Rectal smooth muscle tissue (tissue), 1 donor: ENCODE data around the gene C1orf232.
A peak's percentile ranks its signal among the peaks of the same experiment; 100 is the strongest.

Experiments used
- H3K27ac ChIP-seq: one replicate; pipeline ENCODE4 v1.7.0; 2013; ENCODE audit warnings: low read depth, low read length, inconsistent platforms
- H3K27me3 ChIP-seq: one replicate; pipeline ENCODE4 v1.7.0; 2013; ENCODE audit warnings: low read length; ENCODE audit not compliant: control insufficient read depth, insufficient read depth
- H3K36me3 ChIP-seq: one replicate; pipeline ENCODE4 v1.7.0; 2013; ENCODE audit warnings: low read length; ENCODE audit not compliant: control insufficient read depth, insufficient read depth
- H3K4me1 ChIP-seq: one replicate; pipeline ENCODE4 v1.7.0; 2013; ENCODE audit warnings: low read length; ENCODE audit not compliant: control insufficient read depth, insufficient read depth
- H3K4me3 ChIP-seq: one replicate; pipeline ENCODE4 v1.7.0; 2013; ENCODE audit warnings: low read length
- H3K9ac ChIP-seq: one replicate; pipeline ENCODE4 v1.7.0; 2013; ENCODE audit warnings: low read length

C1orf232 gene

DNA sequence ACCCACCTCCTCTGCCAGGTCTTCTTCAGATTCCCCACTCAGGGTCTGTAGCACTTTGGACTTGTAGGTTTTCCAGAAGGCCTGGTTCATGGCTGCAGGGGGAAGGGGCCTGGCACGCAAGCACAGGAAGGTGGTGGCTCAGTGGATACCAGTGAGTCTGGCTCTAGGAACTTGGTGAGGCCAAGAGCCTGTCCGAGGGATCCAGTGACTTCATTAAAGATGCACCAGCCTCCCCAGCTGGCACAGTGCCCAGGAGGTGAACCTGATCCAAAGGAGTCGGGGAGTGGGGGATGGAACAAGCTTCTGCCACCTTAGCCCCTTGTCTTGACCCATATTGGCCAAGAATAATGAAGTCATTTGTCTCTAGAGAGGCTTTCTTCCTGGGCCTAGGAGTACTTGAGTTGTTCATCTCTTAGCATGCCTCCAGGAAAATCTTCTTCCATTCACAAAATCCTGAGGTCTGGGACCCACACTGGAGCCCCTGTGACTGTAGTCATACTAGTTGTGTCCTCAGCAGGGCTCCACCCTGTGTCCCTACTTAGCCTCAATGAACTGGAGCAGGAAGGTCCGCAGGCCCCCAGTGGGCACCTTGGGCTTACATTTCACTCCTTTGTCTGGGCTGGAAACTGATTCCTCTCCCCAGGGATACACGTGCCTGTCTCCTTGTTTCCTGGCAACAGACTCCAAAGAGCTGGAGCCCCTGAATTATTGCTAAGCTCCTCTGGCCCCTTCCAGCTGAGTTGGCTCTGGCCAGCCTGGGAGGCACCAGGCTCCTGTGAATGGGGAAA lies at the start of gene C1orf232:
TSS of gene C1orf232 (minus strand) at position 554 of the 788 bp plus-strand sequence. CDS start at position 90, 464 bp downstream.
- Histone ChIP-seq H3K27me3 (no peaks in the 10 kb centered on the region), H3K27ac (peak within 1 kb of the TSS; percentile 56), H3K9ac (peak within 1 kb of the TSS; percentile 83), H3K4me3 (peak within 1 kb of the TSS; percentile 76), H3K36me3 (no peaks in the 10 kb centered on the region), H3K4me1 (peaks cover 5% of the 10 kb centered on the region)

DNA sequence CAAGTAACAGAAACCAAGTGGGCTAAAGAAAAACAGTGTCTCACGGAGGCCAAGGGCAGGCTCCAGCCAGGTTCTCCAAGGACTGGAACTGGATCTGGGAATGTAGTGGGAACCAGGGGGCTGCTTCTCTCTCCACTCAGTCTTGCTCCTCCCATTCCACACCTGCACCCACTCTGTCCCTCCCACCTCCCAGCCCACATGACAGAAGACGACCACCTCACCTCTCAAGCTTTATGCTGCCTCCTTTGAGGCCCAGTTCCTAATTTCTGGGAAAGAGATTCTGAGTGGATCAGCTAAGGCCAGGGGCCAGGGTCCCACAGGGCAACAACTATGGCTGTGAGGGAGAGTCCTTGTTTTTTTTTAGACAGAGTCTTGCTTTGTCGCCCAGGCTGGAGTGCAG lies 46.5 kb upstream of the C1orf232 start:
- Histone ChIP-seq H3K27me3 (no peaks in the 10 kb centered on the region), H3K9ac (no peak overlapping the region), H3K27ac (no peak overlapping the region), H3K4me3 (no peak overlapping the region), H3K36me3 (no peaks in the 10 kb centered on the region), H3K4me1 (no peaks in the 10 kb centered on the region)

DNA sequence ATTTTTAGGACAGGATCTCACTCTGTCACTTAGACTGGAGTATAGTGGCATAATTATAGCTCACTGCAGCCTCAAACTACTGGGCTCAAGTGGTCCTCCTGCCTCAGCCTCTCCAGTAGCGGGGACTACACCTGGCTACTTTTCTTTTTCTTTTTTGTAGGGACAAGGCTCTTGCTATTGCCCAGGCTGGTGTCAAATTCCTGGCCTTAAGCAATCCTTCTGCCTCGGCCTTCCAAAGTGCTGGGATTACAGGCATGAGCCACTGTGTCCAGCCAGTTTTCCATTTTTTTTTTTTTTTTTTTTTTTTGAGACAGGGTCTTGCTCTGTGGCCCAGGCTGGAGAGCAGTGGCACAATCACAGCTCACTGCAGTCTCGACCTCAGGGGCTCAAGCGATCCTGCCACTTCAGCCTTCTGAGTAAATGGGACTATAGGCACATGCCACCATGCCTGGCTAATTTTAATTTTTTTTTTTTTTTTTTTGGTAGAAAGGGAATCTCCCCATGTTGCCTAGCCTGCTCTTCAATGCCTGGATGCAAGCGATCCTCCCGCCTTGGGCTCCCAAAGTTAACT lies 44.7 kb upstream of the C1orf232 start:
- H3K36me3 ChIP-seq, result no peaks in the 10 kb centered on the region
- no peak overlapping the region for H3K27ac ChIP-seq
- H3K27me3 ChIP-seq, result no peaks in the 10 kb centered on the region
- H3K4me1 ChIP-seq, result no peaks in the 10 kb centered on the region
- no peak overlapping the region for H3K4me3 ChIP-seq
- no peak overlapping the region for H3K9ac ChIP-seq

GRCh38 chr1:26212726-26213125 lies 44.0 kb upstream of the C1orf232 start:
- no peaks in the 10 kb centered on the region for H3K4me1 ChIP-seq
- H3K27ac ChIP-seq, result no peak overlapping the region
- H3K4me3 ChIP-seq, result no peak overlapping the region
- H3K9ac ChIP-seq, result no peak overlapping the region
- H3K27me3 ChIP-seq, result no peaks in the 10 kb centered on the region
- H3K36me3 ChIP-seq, result no peaks in the 10 kb centered on the region

DNA sequence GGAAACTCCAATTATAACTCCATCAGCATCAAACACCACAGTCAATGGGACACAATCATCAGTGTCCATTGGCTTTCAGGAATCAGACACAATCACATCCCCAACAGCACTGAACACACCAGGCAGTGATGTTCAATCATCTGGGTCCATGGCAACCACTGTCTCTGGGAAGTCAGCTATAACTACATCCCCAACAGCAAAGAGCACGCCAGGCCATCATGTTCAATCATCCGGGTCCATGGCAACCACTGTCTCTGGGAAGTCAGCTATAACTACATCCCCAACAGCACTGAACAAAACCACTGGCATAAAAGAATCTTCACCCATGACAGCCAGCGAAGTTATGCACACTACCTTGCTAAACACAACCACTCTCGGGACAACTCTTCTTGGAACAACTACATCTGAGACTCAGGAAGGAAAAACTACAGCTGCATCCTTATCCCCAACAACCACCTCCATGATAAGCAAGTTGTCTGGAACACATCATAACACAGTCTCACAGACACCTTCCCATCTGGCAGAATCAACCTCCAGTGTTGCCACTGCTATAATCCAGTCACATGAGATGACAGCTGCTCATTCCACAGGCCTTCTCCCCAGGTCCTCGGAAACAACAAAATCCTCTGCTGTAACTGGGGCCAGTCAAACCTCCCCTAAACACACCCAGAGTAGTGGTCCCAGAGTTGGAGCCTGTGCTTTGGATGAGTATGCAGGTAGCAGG lies 41.5 kb upstream of the C1orf232 start:
- H3K4me1 ChIP-seq, result no peaks in the 10 kb centered on the region
- H3K27me3 ChIP-seq, result no peaks in the 10 kb centered on the region
- H3K27ac ChIP-seq, result no peak overlapping the region
- H3K9ac ChIP-seq, result no peak overlapping the region
- H3K4me3 ChIP-seq, result no peak overlapping the region
- no peaks in the 10 kb centered on the region for H3K36me3 ChIP-seq

DNA sequence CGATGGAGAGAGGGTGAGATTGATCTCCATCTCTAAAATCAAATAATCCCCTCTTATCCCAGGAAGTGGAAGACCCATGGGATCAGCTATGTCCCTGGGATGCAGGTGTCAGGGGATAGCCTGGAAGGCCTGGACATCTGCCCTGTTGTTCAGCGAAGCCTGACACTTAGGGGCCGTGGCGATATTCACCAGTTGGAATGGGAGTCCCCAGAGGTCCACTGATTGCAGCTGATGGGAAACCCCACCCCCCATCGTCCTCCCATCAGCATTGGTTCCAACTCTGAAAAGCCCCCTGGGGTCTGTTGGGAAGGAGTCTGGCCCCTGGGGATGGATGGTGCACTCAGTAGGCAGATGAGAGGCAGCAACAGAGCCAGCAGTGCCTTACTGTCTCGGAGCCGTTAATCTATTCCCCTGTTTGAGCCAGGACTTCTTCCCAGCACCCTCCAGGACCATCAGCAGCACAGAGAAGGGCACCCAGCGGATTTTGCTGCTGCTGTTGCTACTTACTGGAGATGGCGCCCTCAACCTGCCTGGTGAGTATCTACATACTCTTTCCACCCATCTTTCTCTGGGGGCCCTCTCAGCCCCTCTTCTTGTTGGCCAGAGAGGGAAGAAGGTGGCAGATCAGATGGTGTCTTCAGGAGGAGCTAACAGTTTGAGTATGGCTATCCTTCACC lies 35.0 kb upstream of the C1orf232 start:
- H3K36me3 ChIP-seq, result no peaks in the 10 kb centered on the region
- H3K9ac ChIP-seq, result no peak overlapping the region
- no peaks in the 10 kb centered on the region for H3K27me3 ChIP-seq
- H3K4me1 ChIP-seq, result no peaks in the 10 kb centered on the region
- H3K4me3 ChIP-seq, result no peak overlapping the region
- H3K27ac ChIP-seq, result no peak overlapping the region

DNA sequence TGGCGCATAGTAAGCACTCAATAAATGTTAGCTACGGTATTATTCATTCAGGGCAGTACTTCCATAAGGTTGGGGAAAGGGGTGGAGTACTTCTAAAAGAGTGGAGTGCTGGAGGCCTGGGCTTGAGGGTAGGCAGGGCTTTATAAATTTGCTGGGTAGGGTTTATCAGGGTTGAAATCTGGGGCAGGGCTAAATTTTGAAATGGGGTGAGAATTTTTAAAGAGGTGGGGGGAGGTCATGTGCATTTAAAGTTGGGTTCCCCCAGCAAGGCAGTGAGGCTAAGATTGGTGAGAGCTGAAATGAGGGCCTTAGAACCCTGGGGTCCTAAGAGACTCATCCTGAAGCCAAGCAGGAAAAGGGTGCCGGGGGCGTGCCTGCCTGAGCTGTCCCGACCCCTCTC lies 31.6 kb upstream of the C1orf232 start:
- no peaks in the 10 kb centered on the region for H3K4me1 ChIP-seq
- no peak overlapping the region for H3K4me3 ChIP-seq
- H3K36me3 ChIP-seq, result no peaks in the 10 kb centered on the region
- no peak overlapping the region for H3K27ac ChIP-seq
- no peaks in the 10 kb centered on the region for H3K27me3 ChIP-seq
- H3K9ac ChIP-seq, result no peak overlapping the region

- H3K4me1 ChIP-seq, result no peaks in the 10 kb centered on the region
- no peak overlapping the region for H3K9ac ChIP-seq
- no peak overlapping the region for H3K27ac ChIP-seq
Observed at GRCh38 chr1:26197813-26198212, 29.1 kb upstream of the C1orf232 start.

GRCh38 chr1:26197301-26197700 lies 28.5 kb upstream of the C1orf232 start:
- H3K27me3 ChIP-seq, result no peaks in the 10 kb centered on the region
- no peak overlapping the region for H3K9ac ChIP-seq
- no peak overlapping the region for H3K4me3 ChIP-seq
- H3K4me1 ChIP-seq, result no peaks in the 10 kb centered on the region
- H3K27ac ChIP-seq, result no peak overlapping the region
- no peaks in the 10 kb centered on the region for H3K36me3 ChIP-seq

More at GRCh38 chr1:26197813-26198212, 29.1 kb upstream of the C1orf232 start:
- Histone ChIP-seq H3K27me3 (no peaks in the 10 kb centered on the region), H3K36me3 (no peaks in the 10 kb centered on the region), H3K4me3 (no peak overlapping the region)

DNA sequence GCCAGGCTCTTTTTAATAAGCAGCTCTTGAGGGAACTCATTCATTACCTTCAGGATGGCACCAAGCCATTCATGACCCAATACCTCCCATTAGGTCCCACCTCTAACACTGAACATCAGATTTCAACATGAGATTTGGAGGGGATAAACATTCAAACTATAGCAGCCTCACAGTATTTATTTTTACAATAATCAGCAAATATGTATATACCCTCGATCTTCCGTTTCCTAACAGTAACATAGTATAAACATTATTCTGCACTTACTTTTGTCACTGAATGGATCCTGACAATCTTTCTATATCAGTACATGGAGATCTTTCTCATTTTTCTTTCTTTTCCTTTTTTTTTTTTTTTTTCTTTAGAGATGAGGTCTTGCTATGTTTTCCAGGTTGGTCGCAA lies 27.0 kb upstream of the C1orf232 start:
- Histone ChIP-seq H3K9ac (no peak overlapping the region), H3K27ac (no peak overlapping the region), H3K4me3 (no peak overlapping the region), H3K4me1 (no peaks in the 10 kb centered on the region), H3K36me3 (no peaks in the 10 kb centered on the region), H3K27me3 (no peaks in the 10 kb centered on the region)

DNA sequence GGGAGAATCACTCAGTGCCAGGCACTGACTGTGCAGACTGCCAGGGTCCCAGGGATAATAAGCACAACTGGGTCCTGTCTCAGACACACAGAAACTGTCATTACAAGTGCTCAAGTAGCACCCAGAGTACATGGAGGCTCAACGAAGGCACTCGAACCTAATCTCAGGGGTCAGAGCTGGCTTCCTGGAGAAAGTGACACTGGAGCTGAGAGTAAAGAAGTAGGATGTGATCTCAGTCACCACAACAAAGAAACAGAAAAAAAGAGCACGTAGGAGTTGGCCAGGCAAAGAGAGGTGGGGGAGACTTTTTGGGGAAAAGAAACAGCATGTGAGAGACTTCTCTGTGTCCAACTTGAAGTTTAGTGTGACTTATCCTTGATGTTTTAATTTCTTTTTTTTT lies 23.0 kb upstream of the C1orf232 start:
- H3K4me3 ChIP-seq, result no peak overlapping the region
- H3K9ac ChIP-seq, result no peak overlapping the region
- no peaks in the 10 kb centered on the region for H3K4me1 ChIP-seq
- H3K27me3 ChIP-seq, result no peaks in the 10 kb centered on the region
- no peak overlapping the region for H3K27ac ChIP-seq
- no peaks in the 10 kb centered on the region for H3K36me3 ChIP-seq

DNA sequence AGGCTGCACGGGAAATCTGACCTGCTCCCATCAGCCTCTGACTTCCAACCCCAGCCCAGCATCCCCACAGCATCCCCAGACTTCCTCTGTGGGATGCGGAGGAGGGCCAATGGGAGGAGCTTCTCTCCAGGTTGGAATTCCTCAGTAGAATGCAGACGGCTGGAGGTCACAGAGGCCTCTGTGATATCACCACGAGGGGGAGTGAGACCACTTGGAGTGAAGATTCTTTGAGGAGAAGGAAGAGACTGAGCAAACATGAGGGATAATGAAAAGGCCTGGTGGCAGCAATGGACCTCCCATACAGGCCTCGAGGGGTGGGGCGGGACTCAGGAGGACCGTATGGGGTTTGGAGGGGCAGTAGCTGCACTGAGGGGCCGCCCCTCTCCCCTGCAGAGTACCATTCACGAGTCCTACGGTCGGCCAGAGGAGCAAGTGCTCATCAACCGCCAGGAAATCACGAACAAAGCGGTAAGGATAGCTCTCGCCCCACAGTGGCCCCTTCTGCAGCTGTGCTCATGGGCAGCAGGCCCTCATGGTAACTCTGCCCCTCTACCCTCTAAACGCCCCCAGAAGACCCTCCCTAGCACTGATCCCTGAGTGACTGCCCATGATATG lies 21.7 kb upstream of the C1orf232 start, which contains the start of gene CATSPER4:
TSS of gene CATSPER4 (plus strand) at position 230 of the 615 bp plus-strand sequence. CDS start at position 256, 26 bp downstream.
- H3K4me3 ChIP-seq, result no peak within 1 kb of the TSS
- no peaks in the 10 kb centered on the region for H3K4me1 ChIP-seq
- no peaks in the 10 kb centered on the region for H3K27me3 ChIP-seq
- H3K9ac ChIP-seq, result no peak within 1 kb of the TSS
- no peak within 1 kb of the TSS for H3K27ac ChIP-seq
- H3K36me3 ChIP-seq, result no peaks in the 10 kb centered on the region
